Prostate gland (tissue), 2 donors: ENCODE results near the gene INSL3.

Experiments
- CTCF ChIP-seq, 4 experiments: fragments of 200-600 bp in 2 of 4; fragments of 450-650 bp in 2 of 4; sonication (generic) in 2 of 4; IDR thresholded peaks; 1 replicate in 3 of 4; 2 replicates in 1 of 4; pipeline ENCODE4 v1.5.1; 2016 to 2019; ENCODE audit warnings: antibody characterized with exemption in 4 of 4, mild to moderate bottlenecking in 2 of 4, moderate library complexity in 2 of 4
- POLR2AphosphoS5 ChIP-seq: sonication (generic); formaldehyde crosslinking; IDR thresholded peaks from one replicate; pipeline ENCODE4 v1.6.1; 2017; ENCODE audit warnings: antibody characterized with exemption

- TF ChIP-seq CTCF (IDR thresholded peaks at IDR 0.05): no peak
- no peak for TF ChIP-seq POLR2AphosphoS5
Measured at GRCh38 chr19:17860331-17860992, 39.1 kb upstream of the INSL3 start.
